H1 (cell line): Measurements from ENCODE around the gene NDRG2. TPM values are rescaled to one million over a fixed set of nuclear protein-coding genes. Genes with fewer than 3 reads are reported as not detected.

ENCODE experiments used
- microRNA-seq, 2 experiments: library from miRNA; unstranded; fragments of <30 nt; microRNA quantifications; one replicate each; pipeline versions ENCODE4 to v1.2.0, GENCODE V29; 2016 to 2020; ENCODE audit warnings: borderline microRNAs expressed in 2 of 2, borderline number of aligned reads in 2 of 2, borderline replicate concordance in 1 of 2
- polyA plus RNA-seq, 7 experiments: library from polyadenylated mRNA; depleted of rRNA in 3 of 7; stranded (reverse) in 5 of 7; unstranded in 2 of 7; fragments of >200 nt in 5 of 7; fragments of 200-250 nt in 2 of 7; gene quantifications; 1 replicate in 5 of 7; 2 replicates in 1 of 7; 4 replicates in 1 of 7; pipeline versions ENCODE4 v1.2.1 to v1.2.3, GENCODE V29; 2011 to 2013; ENCODE audit warnings: missing spikeins in 2 of 7, mixed read lengths in 2 of 7
- total RNA-seq: library from RNA; stranded (reverse); fragmentation: NEBNext Ultra II Directional; extraction: Animal tissue kit (Norgen Biotek cat#: 25700); gene quantifications from 2 replicates; pipeline ENCODE4 v1.2.1, GENCODE V29; 2021
- TF ChIP-seq, protein P1 (sequence below): IDR thresholded peaks from 2 replicates; pipeline ENCODE4 v1.6.1; 2012; ENCODE audit warnings: low read length, inconsistent platforms
- TF ChIP-seq, protein P2 (sequence below): IDR thresholded peaks from 2 replicates; pipeline ENCODE4 v1.6.1; 2012; ENCODE audit warnings: inconsistent platforms

NDRG2 gene
- total and polyA plus RNA-seq, 2 of the 8 experiments (the other 6 are each of a cell fraction or from before 2014, with no cell fraction given), result 29.9 to 48.6 TPM

DNA sequence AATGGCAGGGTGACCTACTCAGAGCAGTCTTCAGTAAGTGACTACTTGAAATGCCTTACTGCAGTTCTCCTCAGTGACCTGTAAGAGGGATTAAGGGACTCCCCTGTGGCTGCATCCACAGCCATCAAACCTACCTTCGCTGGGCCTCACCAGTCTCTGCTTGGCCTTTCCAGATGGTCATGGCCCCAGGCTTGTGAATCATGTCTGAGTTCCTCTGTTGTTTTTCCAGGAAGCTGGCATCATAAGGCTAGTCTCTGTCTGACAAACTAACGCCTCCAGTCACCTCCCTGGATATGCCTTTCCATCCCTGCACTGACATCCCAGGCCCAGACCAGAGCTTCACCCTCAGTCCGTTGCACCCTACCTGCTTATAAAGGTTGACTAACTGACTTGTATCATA is 55.5 kb downstream of the NDRG2 start (continued):
- TF ChIP-seq, protein P1, sequence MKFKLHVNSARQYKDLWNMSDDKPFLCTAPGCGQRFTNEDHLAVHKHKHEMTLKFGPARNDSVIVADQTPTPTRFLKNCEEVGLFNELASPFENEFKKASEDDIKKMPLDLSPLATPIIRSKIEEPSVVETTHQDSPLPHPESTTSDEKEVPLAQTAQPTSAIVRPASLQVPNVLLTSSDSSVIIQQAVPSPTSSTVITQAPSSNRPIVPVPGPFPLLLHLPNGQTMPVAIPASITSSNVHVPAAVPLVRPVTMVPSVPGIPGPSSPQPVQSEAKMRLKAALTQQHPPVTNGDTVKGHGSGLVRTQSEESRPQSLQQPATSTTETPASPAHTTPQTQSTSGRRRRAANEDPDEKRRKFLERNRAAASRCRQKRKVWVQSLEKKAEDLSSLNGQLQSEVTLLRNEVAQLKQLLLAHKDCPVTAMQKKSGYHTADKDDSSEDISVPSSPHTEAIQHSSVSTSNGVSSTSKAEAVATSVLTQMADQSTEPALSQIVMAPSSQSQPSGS, result no peak
- TF ChIP-seq, protein P2, sequence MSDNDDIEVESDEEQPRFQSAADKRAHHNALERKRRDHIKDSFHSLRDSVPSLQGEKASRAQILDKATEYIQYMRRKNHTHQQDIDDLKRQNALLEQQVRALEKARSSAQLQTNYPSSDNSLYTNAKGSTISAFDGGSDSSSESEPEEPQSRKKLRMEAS, result no peak

Small RNAs within 50 kb of the gene (microRNA-seq; reads per million reads assigned to microRNA genes)
- gene MIR6717, result 0 reads per million in 2 experiments

Other genes with a start within 250 kb of the NDRG2 start
- not detected in 2 replicates for gene RNASE6, start 243.8 kb downstream of the NDRG2 start, total RNA-seq
- 0.12 TPM in 1 of 2 replicates, not detected in the other for gene RNASE6, start 243.8 kb downstream of the NDRG2 start, polyA plus RNA-seq (2011; rRNA removed)
- gene RNASE1, start 222.2 kb downstream of the NDRG2 start, total RNA-seq, result 2.2 and 3.0 TPM in 2 replicates
- 10.2 and 13.4 TPM in 2 replicates for gene RNASE1, start 222.2 kb downstream of the NDRG2 start, polyA plus RNA-seq (2011; rRNA removed)
- not detected in 2 replicates for gene RNASE3, start 133.7 kb downstream of the NDRG2 start, total RNA-seq
- not detected in 2 replicates for gene RNASE3, start 133.7 kb downstream of the NDRG2 start, polyA plus RNA-seq (2011; rRNA removed)
- not detected in 2 replicates for gene RNASE2, start 69.6 kb downstream of the NDRG2 start, total RNA-seq
- not detected in 2 replicates for gene RNASE2, start 69.6 kb downstream of the NDRG2 start, polyA plus RNA-seq (2011; rRNA removed)
- 73.8 and 75.8 TPM in 2 replicates for gene METTL17, start 35.1 kb downstream of the NDRG2 start, total RNA-seq
- gene METTL17, start 35.1 kb downstream of the NDRG2 start, polyA plus RNA-seq (2011; rRNA removed), result 138 and 145 TPM in 2 replicates
- gene SLC39A2, start 25.8 kb downstream of the NDRG2 start, total RNA-seq, result 0.22 TPM in 1 of 2 replicates, not detected in the other
- gene SLC39A2, start 25.8 kb downstream of the NDRG2 start, polyA plus RNA-seq (2011; rRNA removed), result 0.14 and 0.31 TPM in 2 replicates
- gene TPPP2, start 5.2 kb upstream of the NDRG2 start, total RNA-seq, result 0.34 TPM in 1 of 2 replicates, not detected in the other
- gene TPPP2, start 5.2 kb upstream of the NDRG2 start, polyA plus RNA-seq (2011; rRNA removed), result not detected in 2 replicates
- not detected in 2 replicates for gene RNASE13, start 9.7 kb upstream of the NDRG2 start, total RNA-seq
- gene RNASE13, start 9.7 kb upstream of the NDRG2 start, polyA plus RNA-seq (2011; rRNA removed), result 0.05 TPM in 1 of 2 replicates, not detected in the other
- not detected in 2 replicates for gene RNASE7, start 17.3 kb upstream of the NDRG2 start, total RNA-seq
- gene RNASE7, start 17.3 kb upstream of the NDRG2 start, polyA plus RNA-seq (2011; rRNA removed), result not detected in 2 replicates
- gene RNASE8, start 32.8 kb upstream of the NDRG2 start, total RNA-seq, result not detected in 2 replicates
- gene RNASE8, start 32.8 kb upstream of the NDRG2 start, polyA plus RNA-seq (2011; rRNA removed), result not detected in 2 replicates
- gene ARHGEF40, start 45.2 kb upstream of the NDRG2 start, total RNA-seq, result 49.5 and 53.1 TPM in 2 replicates
- gene ARHGEF40, start 45.2 kb upstream of the NDRG2 start, polyA plus RNA-seq (2011; rRNA removed), result 99.6 and 101 TPM in 2 replicates
- 108 and 113 TPM in 2 replicates for gene ZNF219, start 73.6 kb upstream of the NDRG2 start, total RNA-seq
- gene ZNF219, start 73.6 kb upstream of the NDRG2 start, polyA plus RNA-seq (2011; rRNA removed), result 160 and 310 TPM in 2 replicates
- gene TMEM253, start 76.0 kb upstream of the NDRG2 start, total RNA-seq, result 1.3 and 1.9 TPM in 2 replicates
- gene TMEM253, start 76.0 kb upstream of the NDRG2 start, polyA plus RNA-seq (2011; rRNA removed), result 1.9 and 2.2 TPM in 2 replicates
- not detected in 2 replicates for gene OR5AU1, start 131.0 kb upstream of the NDRG2 start, total RNA-seq
- gene OR5AU1, start 131.0 kb upstream of the NDRG2 start, polyA plus RNA-seq (2011; rRNA removed), result not detected in 2 replicates
- gene HNRNPC, start 244.4 kb upstream of the NDRG2 start, total RNA-seq, result 1,203 and 1,207 TPM in 2 replicates
- gene HNRNPC, start 244.4 kb upstream of the NDRG2 start, polyA plus RNA-seq (2011; rRNA removed), result 517 and 781 TPM in 2 replicates